Measurements from ENCODE around the gene GPLD1.

GPLD1 gene

DNA sequence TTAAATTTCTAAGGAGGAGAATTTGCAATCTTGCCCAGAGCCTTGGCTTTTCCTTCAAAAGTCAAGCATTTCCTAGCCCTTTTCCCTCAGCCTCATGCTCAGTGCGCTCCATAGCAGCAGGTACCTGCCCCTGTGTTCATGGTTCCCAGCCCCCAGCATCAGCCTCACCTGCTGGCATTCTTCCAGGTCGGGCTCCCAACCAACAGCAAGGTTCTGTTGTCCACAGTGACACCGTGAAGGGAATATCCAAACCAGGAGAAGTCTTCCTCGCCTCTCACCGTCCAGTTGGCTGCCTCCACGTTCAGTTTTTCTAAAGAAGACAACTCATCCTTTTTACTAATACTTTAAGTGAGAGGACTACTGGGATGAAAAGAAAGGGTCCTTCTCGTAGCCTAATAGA lies 42.7 kb downstream of the GPLD1 start:
- POLR2A ChIA-PET: no interaction called here
- no peak for DNase-seq (ENCODE audit: extremely low spot score)
- TF ChIP-seq CTBP1 (IDR thresholded peaks at IDR 0.05; ENCODE audit: borderline replicate concordance): no peak
- CTCF ChIA-PET: no interaction called here

DNA sequence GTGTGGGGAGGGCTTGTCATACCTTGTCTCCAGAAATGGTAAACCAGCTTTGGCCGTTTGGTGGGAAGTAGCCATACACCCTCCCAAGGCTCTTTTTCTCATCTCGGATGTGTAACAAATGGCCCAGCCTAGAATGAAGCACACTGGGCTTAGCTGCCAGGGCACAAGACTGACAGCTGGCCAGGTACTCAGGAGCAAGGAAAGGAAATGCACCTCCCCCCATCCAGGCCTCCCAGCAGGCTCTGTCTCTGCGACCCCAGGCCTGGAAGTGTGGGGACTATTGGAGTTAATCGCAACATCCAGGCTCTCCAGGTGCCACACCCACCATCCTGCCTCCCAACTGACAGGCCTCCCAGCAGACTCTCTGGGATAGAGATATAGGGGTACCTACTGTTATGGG lies 43.7 kb downstream of the GPLD1 start:
- CTCF ChIA-PET: no interaction called here

DNA sequence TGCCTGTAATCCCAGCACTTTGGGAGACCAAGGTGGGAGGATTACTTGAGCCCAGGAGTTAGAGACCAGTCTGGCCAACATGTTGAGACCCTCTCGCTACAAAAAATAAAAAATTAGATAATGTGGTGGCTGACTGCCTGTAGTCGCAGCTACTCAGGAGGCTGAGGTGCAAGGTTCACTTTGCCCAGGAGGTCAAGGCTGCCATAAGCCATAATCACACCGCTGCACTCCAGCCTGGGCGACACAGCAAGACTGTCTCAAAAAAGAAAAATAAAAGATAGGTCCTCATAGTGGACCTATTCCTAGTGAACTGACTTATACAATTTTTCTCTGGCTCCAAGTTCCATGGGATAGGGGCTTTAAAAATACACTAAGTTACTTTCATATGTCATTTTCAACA lies 44.8 kb downstream of the GPLD1 start:
- ChIA-PET CTCF (interaction anchor here (0.5 to 1.8 kb wide), 3 partner anchors 14 to 77 kb away, joined by 3 read pairs; no protein-coding TSS in a partner anchor), POLR2A (no interaction called here)
- no peak for DNase-seq (ENCODE audit: extremely low spot score)
- TF ChIP-seq FOXA1 (IDR thresholded peaks at IDR 0.05) (no peak), NFRKB (IDR thresholded peaks at IDR 0.05) (no peak), ZNF384 (IDR thresholded peaks at IDR 0.05) (no peak), PKNOX1 (IDR thresholded peaks at IDR 0.05) (no peak), TARDBP (IDR thresholded peaks at IDR 0.05) (no peak), BHLHE40 (IDR thresholded peaks at IDR 0.05; ENCODE audit: borderline replicate concordance) (no peak)

More for the DNA sequence above, 43.7 kb downstream of the GPLD1 start:
- TF ChIP-seq FOXM1 (IDR thresholded peaks at IDR 0.05; ENCODE audit: borderline replicate concordance): no peak
- TF ChIP-seq HDGF (IDR thresholded peaks at IDR 0.05; ENCODE audit: borderline replicate concordance): no peak
- no peak for TF ChIP-seq PKNOX1 (IDR thresholded peaks at IDR 0.05)
- no peak for TF ChIP-seq FOXK2 (IDR thresholded peaks at IDR 0.05)
- TF ChIP-seq CTBP1 (IDR thresholded peaks at IDR 0.05; ENCODE audit: borderline replicate concordance): no peak
- POLR2A ChIA-PET: no interaction called here
- DNase-seq (ENCODE audit: extremely low spot score): no peak

- no peak for DNase-seq (ENCODE audit: extremely low spot score)
- no peak for TF ChIP-seq FOXA1 (IDR thresholded peaks at IDR 0.05)
- no peak for TF ChIP-seq CTBP1 (IDR thresholded peaks at IDR 0.05; ENCODE audit: borderline replicate concordance)
- no peak for TF ChIP-seq SUZ12 (IDR thresholded peaks at IDR 0.05)
- TF ChIP-seq HDGF (IDR thresholded peaks at IDR 0.05; ENCODE audit: borderline replicate concordance): no peak
- no peak for TF ChIP-seq NFRKB (IDR thresholded peaks at IDR 0.05)
- no peak for TF ChIP-seq FOXM1 (IDR thresholded peaks at IDR 0.05; ENCODE audit: borderline replicate concordance)
- TF ChIP-seq BHLHE40 (IDR thresholded peaks at IDR 0.05; ENCODE audit: borderline replicate concordance): no peak
- TF ChIP-seq SP1 (IDR thresholded peaks at IDR 0.05): no peak
- no peak for TF ChIP-seq TARDBP (IDR thresholded peaks at IDR 0.05)
- TF ChIP-seq FOXK2 (IDR thresholded peaks at IDR 0.05): no peak
- no peak for TF ChIP-seq ZNF384 (IDR thresholded peaks at IDR 0.05)
- no peak for TF ChIP-seq ARNT (IDR thresholded peaks at IDR 0.05)
- no peak for TF ChIP-seq ELF4 (IDR thresholded peaks at IDR 0.05)
- TF ChIP-seq LEF1 (IDR thresholded peaks at IDR 0.05; ENCODE audit: borderline replicate concordance): no peak
- no peak for TF ChIP-seq PKNOX1 (IDR thresholded peaks at IDR 0.05)
- CTCF ChIA-PET: interaction anchor here (2.2 kb wide), 1 partner anchor 11 kb away, joined by 6 read pairs; no protein-coding TSS in a partner anchor
- POLR2A ChIA-PET: no interaction called here
Observed at GRCh38 chr6:24441599-24441904, 47.8 kb downstream of the GPLD1 start.

DNA sequence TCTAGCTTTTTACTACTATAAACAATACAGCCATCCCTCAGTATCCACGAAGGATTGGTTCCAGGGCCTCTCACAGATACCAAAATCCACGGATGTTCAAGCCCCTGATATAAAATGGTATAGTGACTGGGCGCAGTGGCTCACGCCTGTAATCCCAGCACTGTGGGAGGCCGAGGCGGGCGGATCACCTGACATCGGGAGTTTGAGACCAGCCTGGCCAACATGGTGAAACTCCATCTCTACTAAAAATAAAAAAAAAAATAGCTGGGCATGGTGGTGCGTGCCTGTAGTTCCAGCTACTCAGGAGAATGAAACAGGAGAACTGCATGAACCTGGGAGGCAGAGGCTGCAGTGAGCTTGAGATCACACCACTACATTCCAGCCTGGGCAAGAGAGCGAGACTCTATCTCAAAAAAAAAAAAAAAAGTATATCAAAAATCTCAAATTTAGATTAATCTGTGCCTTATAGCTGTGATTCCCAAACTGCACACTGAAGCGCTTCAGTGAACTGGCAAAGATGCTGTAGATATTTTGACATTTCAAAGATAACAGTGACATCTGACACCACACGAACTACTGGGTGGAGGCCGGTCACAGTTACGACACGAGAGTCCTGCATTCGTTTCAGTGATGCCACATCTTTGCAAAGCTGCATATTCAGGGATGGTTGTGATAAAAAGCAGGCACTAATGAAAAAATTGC lies 48.3 kb downstream of the GPLD1 start:
- CTCF ChIA-PET: interaction anchor here (0.6 to 2.2 kb wide), 3 partner anchors 11 to 911 kb away, joined by 3 to 6 read pairs (median 6); no protein-coding TSS in a partner anchor
- POLR2A ChIA-PET: no interaction called here
- DNase-seq (ENCODE audit: extremely low spot score): peak; percentile 26
- no peak for TF ChIP-seq FOXA1 (IDR thresholded peaks at IDR 0.05)
- no peak for TF ChIP-seq CTBP1 (IDR thresholded peaks at IDR 0.05; ENCODE audit: borderline replicate concordance)
- TF ChIP-seq TARDBP (IDR thresholded peaks at IDR 0.05): no peak
- no peak for TF ChIP-seq LEF1 (IDR thresholded peaks at IDR 0.05; ENCODE audit: borderline replicate concordance)

DNA sequence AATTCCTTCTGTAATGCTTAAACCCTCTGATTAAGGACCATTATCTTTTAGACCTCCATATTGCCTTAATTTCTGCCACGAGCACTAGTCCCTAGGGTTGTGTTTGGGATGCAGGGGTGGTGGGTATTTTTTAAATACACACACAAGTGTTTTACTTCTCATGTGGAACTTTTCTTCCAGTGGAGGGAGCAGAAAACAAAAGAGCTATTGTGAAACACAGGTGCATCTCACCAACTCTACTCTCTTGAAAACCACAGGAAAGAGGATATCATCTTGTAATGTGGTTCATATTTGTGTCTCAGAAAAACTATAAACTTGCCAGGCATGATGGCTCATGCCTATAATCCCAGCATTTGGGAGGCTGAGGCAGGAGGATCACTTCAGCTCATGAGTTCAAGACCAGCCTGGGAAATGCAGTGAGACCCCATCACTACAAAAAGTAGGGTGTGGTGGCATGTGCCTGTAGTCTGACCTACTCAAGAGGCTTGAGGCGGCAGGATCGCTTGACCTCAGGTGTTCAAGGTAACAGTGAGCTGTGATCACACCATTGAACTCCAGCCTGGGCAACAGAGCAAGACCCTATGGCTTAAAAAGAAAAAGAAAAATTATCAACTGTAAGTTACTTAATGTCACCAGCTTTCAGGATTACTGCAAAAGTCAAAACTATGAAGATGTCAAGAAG lies 49.4 kb downstream of the GPLD1 start:
- no peak for DNase-seq (ENCODE audit: extremely low spot score)
- TF ChIP-seq SUZ12 (IDR thresholded peaks at IDR 0.05): no peak
- TF ChIP-seq BHLHE40 (IDR thresholded peaks at IDR 0.05; ENCODE audit: borderline replicate concordance): no peak
- TF ChIP-seq ZNF384 (IDR thresholded peaks at IDR 0.05): no peak
- TF ChIP-seq HDGF (IDR thresholded peaks at IDR 0.05; ENCODE audit: borderline replicate concordance): no peak
- no peak for TF ChIP-seq TARDBP (IDR thresholded peaks at IDR 0.05)
- TF ChIP-seq LEF1 (IDR thresholded peaks at IDR 0.05; ENCODE audit: borderline replicate concordance): no peak
- no peak for TF ChIP-seq SP1 (IDR thresholded peaks at IDR 0.05)
- no peak for TF ChIP-seq NFRKB (IDR thresholded peaks at IDR 0.05)
- TF ChIP-seq L3MBTL2 (conservative IDR thresholded peaks at IDR 0.05): no peak
- no peak for TF ChIP-seq CTBP1 (IDR thresholded peaks at IDR 0.05; ENCODE audit: borderline replicate concordance)
- TF ChIP-seq FOXK2 (IDR thresholded peaks at IDR 0.05): no peak
- no peak for TF ChIP-seq ELF4 (IDR thresholded peaks at IDR 0.05)
- no peak for TF ChIP-seq FOXM1 (IDR thresholded peaks at IDR 0.05; ENCODE audit: borderline replicate concordance)
- no peak for TF ChIP-seq PKNOX1 (IDR thresholded peaks at IDR 0.05)
- CTCF ChIA-PET: interaction anchor here (2.2 kb wide), 1 partner anchor 10 kb away, joined by 6 read pairs; no protein-coding TSS in a partner anchor
- POLR2A ChIA-PET: no interaction called here
